H1 (cell line): ENCODE data around the gene LAMC3. TPM values are rescaled to one million over a fixed set of nuclear protein-coding genes. Genes with fewer than 3 reads are reported as not detected.

Experiments
- CTCF ChIA-PET: fragments of 300-600 bp; sonication (Branson Sonifier 250); formaldehyde crosslinking; loops from one replicate; lab custom pipeline; 2021; ENCODE audit not compliant: partially characterized antibody; lab: Charles Lee
- POLR2A ChIA-PET: fragments of 300-600 bp; sonication (Branson Sonifier 250); formaldehyde crosslinking; loops from one replicate; lab custom pipeline; 2021; ENCODE audit warnings: inconsistent platforms; ENCODE audit not compliant: partially characterized antibody; lab: Charles Lee
- DNase-seq, 2 experiments: peaks; one replicate each; pipeline versions ENCODE4 v3.0.0 to v3.0.0-alpha.2; 2010 to 2022; ENCODE audit warnings: low spot score in 2 of 2, low read depth in 1 of 2, mixed read lengths in 1 of 2
- FAIRE-seq: peaks from 2 replicates; lab custom pipeline; 2011; peaks lifted over from hg19 to GRCh38; lab: Jason Lieb, UNC
- H2AFZ ChIP-seq: 2 replicates; pipeline ENCODE4 v1.8.1; 2012; ENCODE audit warnings: low read length, inconsistent platforms
- H2AK5ac ChIP-seq: 2 replicates; pipeline ENCODE4 v1.6.1; 2013; ENCODE audit warnings: low read depth, low read length
- H2BK120ac ChIP-seq: replicated peaks from 2 replicates; pipeline ENCODE3; 2013; ENCODE audit warnings: low read depth, low read length, inconsistent platforms
- H2BK12ac ChIP-seq: 2 replicates; pipeline ENCODE4 v1.6.1; 2013; ENCODE audit warnings: low read depth, low read length
- H2BK15ac ChIP-seq: 2 replicates; pipeline ENCODE4 v1.6.1; 2013; ENCODE audit warnings: low read length
- H2BK20ac ChIP-seq: 2 replicates; pipeline ENCODE4 v1.6.1; 2013; ENCODE audit warnings: low read length
- H2BK5ac ChIP-seq: 2 replicates; pipeline ENCODE4 v1.6.1; 2013; ENCODE audit warnings: low read depth, low read length
- H3K14ac ChIP-seq: 2 replicates; pipeline ENCODE4 v1.6.1; 2013; ENCODE audit warnings: inconsistent platforms; ENCODE audit not compliant: insufficient read length
- H3K18ac ChIP-seq: 2 replicates; pipeline ENCODE4 v1.6.1; 2013; ENCODE audit warnings: low read length; ENCODE audit errors: extremely low read depth
- H3K23ac ChIP-seq: 2 replicates; pipeline ENCODE4 v1.6.1; 2013; ENCODE audit warnings: inconsistent platforms; ENCODE audit not compliant: insufficient read length
- H3K23me2 ChIP-seq: 2 replicates; pipeline ENCODE4 v1.6.1; 2013; ENCODE audit warnings: low read depth, low read length
- H3K27ac ChIP-seq: 2 replicates; pipeline ENCODE4 v1.6.1; 2011; ENCODE audit warnings: low read depth, low read length, inconsistent platforms
- H3K27me3 ChIP-seq, 4 experiments: replicated peaks in 1 of 4; 1 replicate in 1 of 4; 2 replicates in 3 of 4; pipeline versions ENCODE4 v1.6.1 to v1.8.1; 2011 to 2013; ENCODE audit warnings: low read length in 3 of 4, mild to moderate bottlenecking in 3 of 4, inconsistent platforms in 2 of 4, mixed read lengths in 2 of 4, moderate library complexity in 1 of 4; ENCODE audit not compliant: control insufficient read depth in 3 of 4, insufficient read depth in 3 of 4; ENCODE audit errors: extremely low read depth in 1 of 4
- H3K36me3 ChIP-seq, 4 experiments: 2 replicates each; pipeline versions ENCODE4 v1.6.1 to v1.8.1; 2011 to 2013; ENCODE audit warnings: mild to moderate bottlenecking in 4 of 4, low read length in 3 of 4, moderate library complexity in 2 of 4, control low read depth in 1 of 4, inconsistent platforms in 1 of 4; ENCODE audit not compliant: insufficient read depth in 4 of 4, control insufficient read depth in 2 of 4
- H3K4ac ChIP-seq: replicated peaks from 2 replicates; pipeline ENCODE3; 2013; ENCODE audit warnings: low read length, low read depth, mixed read lengths, inconsistent platforms; ENCODE audit not compliant: insufficient read length
- H3K4me1 ChIP-seq, 4 experiments: replicated peaks in 1 of 4; 1 replicate in 1 of 4; 2 replicates in 3 of 4; pipeline versions ENCODE4 v1.6.1 to v1.8.1; 2011 to 2013; ENCODE audit warnings: low read length in 3 of 4, inconsistent platforms in 2 of 4, mixed read lengths in 1 of 4; ENCODE audit not compliant: insufficient read depth in 4 of 4, control insufficient read depth in 3 of 4
- H3K4me2 ChIP-seq, 2 experiments: 2 replicates each; pipeline versions ENCODE4 v1.6.1 to v1.8.1; 2011 to 2013; ENCODE audit warnings: low read depth in 2 of 2, low read length in 2 of 2, control low read depth in 1 of 2, inconsistent platforms in 1 of 2, mild to moderate bottlenecking in 1 of 2; ENCODE audit not compliant: insufficient read depth in 1 of 2
- H3K4me3 ChIP-seq, 4 experiments: fragments of 200-600, 300-600 bp in 1 of 4; sonication (generic), shearing (Covaris generic), sonication (Bioruptor Twin) in 1 of 4; 2 replicates each; pipeline versions ENCODE4 v1.5.1 to v1.8.1; 2011 to 2016; ENCODE audit warnings: low read length in 4 of 4, low read depth in 3 of 4, control low read depth in 2 of 4, inconsistent platforms in 2 of 4, mild to moderate bottlenecking in 2 of 4, mixed read lengths in 1 of 4, moderate library complexity in 1 of 4; ENCODE audit not compliant: insufficient read depth in 2 of 4; ENCODE audit errors: extremely low read depth in 1 of 4
- H3K56ac ChIP-seq: replicated peaks from 2 replicates; pipeline ENCODE3; 2013; ENCODE audit warnings: low read depth, mild to moderate bottlenecking, mixed read lengths, low read length, inconsistent platforms; ENCODE audit not compliant: insufficient read length
- H3K79me1 ChIP-seq: 2 replicates; pipeline ENCODE4 v1.6.1; 2013; ENCODE audit warnings: low read depth, low read length, control low read depth
- H3K79me2 ChIP-seq, 2 experiments: 2 replicates each; pipeline versions ENCODE4 v1.6.1 to v1.8.1; 2012 to 2013; ENCODE audit warnings: low read length in 2 of 2, mild to moderate bottlenecking in 2 of 2, inconsistent platforms in 1 of 2; ENCODE audit not compliant: insufficient read depth in 2 of 2, control insufficient read depth in 1 of 2
- H3K9ac ChIP-seq, 4 experiments: replicated peaks in 1 of 4; 1 replicate in 1 of 4; 2 replicates in 3 of 4; pipeline versions ENCODE4 v1.6.1 to v1.8.1; 2011 to 2013; ENCODE audit warnings: low read depth in 3 of 4, low read length in 3 of 4, control low read depth in 2 of 4, mild to moderate bottlenecking in 2 of 4, moderate library complexity in 2 of 4, inconsistent platforms in 1 of 4; ENCODE audit errors: extremely low read depth in 1 of 4
- H3K9me3 ChIP-seq, 2 experiments: 2 replicates each; pipeline versions ENCODE4 v1.6.1 to v1.8.1; 2012 to 2013; ENCODE audit warnings: mild to moderate bottlenecking in 2 of 2, moderate library complexity in 2 of 2, control low read depth in 1 of 2, inconsistent platforms in 1 of 2, low read depth in 1 of 2, low read length in 1 of 2, mixed read lengths in 1 of 2; ENCODE audit not compliant: insufficient read depth in 2 of 2
- H4K20me1 ChIP-seq, 2 experiments: replicated peaks in 1 of 2; 2 replicates each; pipeline versions ENCODE3 to v1.8.1; 2011 to 2013; ENCODE audit warnings: inconsistent platforms in 2 of 2, low read length in 2 of 2, mild to moderate bottlenecking in 1 of 2; ENCODE audit not compliant: insufficient read depth in 2 of 2, control insufficient read depth in 1 of 2
- H4K5ac ChIP-seq: 2 replicates; pipeline ENCODE4 v1.6.1; 2013; ENCODE audit warnings: low read length, low read depth, mixed read lengths, inconsistent platforms; ENCODE audit not compliant: insufficient read length
- H4K8ac ChIP-seq: 2 replicates; pipeline ENCODE4 v1.8.0; 2013; ENCODE audit warnings: mild to moderate bottlenecking, moderate library complexity, low read length, inconsistent platforms; ENCODE audit not compliant: insufficient read depth; ENCODE audit errors: extremely low read depth
- H4K91ac ChIP-seq: replicated peaks from 2 replicates; pipeline ENCODE3; 2013; ENCODE audit warnings: low read length, mixed read lengths, inconsistent platforms; ENCODE audit not compliant: insufficient read length
- CEBPB ChIP-seq: IDR thresholded peaks from 2 replicates; pipeline ENCODE4 v1.6.1; 2012; ENCODE audit warnings: low read depth, low read length
- CTCF ChIP-seq, 3 experiments: IDR thresholded peaks; 1 replicate in 2 of 3; 2 replicates in 1 of 3; pipeline versions ENCODE4 v1.5.1 to v1.6.1; 2011; ENCODE audit warnings: low read length in 3 of 3, mild to moderate bottlenecking in 3 of 3, inconsistent platforms in 2 of 3, low read depth in 1 of 3, moderate library complexity in 1 of 3; ENCODE audit not compliant: insufficient read depth in 1 of 3; ENCODE audit errors: control extremely low read depth in 1 of 3
- KDM4A ChIP-seq: IDR thresholded peaks from one replicate; pipeline ENCODE4 v1.7.1; 2012; ENCODE audit warnings: low read depth, mild to moderate bottlenecking, moderate library complexity, low read length, inconsistent platforms; ENCODE audit not compliant: severe bottlenecking
- KDM5A ChIP-seq: fragments of 200-600 bp; IDR thresholded peaks from 2 replicates; pipeline ENCODE4 v1.7.1; 2012; ENCODE audit warnings: mild to moderate bottlenecking, low read length, inconsistent platforms, mixed read lengths
- NANOG ChIP-seq: IDR thresholded peaks from 2 replicates; pipeline ENCODE4 v1.6.1; 2011; ENCODE audit warnings: low read length, low read depth, mild to moderate bottlenecking, inconsistent platforms; ENCODE audit not compliant: insufficient read depth, poor library complexity, severe bottlenecking
- SP1 ChIP-seq: IDR thresholded peaks from 2 replicates; pipeline ENCODE4 v1.6.1; 2011; ENCODE audit warnings: low read depth, low read length
- SP4 ChIP-seq: IDR thresholded peaks from 2 replicates; pipeline ENCODE4 v1.6.1; 2012; ENCODE audit warnings: low read length, inconsistent platforms
- YY1 ChIP-seq: IDR thresholded peaks from 2 replicates; pipeline ENCODE4 v1.6.1; 2011; ENCODE audit warnings: low read depth, mild to moderate bottlenecking, low read length
- WGBS, 2 experiments: shearing (Covaris generic) in 1 of 2; methylation state at CpG; one replicate each; pipeline versions ENCODE4 v1.1.6 to v1.1.7; 2013 to 2015; ENCODE audit warnings: low lambda C conversion rate in 2 of 2, mixed read lengths in 2 of 2, inconsistent platforms in 1 of 2, low coverage in 1 of 2, missing lambda C conversion rate in 1 of 2; ENCODE audit not compliant: insufficient replicate concordance in 2 of 2, insufficient coverage in 1 of 2, insufficient read length in 1 of 2; ENCODE audit errors: extremely low coverage in 1 of 2, missing lambda C conversion rate in 1 of 2; 5-methylcytosine and 5-hydroxymethylcytosine counted together
- polyA plus RNA-seq, 7 experiments: library from polyadenylated mRNA; depleted of rRNA in 3 of 7; stranded (reverse) in 5 of 7; unstranded in 2 of 7; fragments of >200 nt in 5 of 7; fragments of 200-250 nt in 2 of 7; gene quantifications; 1 replicate in 5 of 7; 2 replicates in 1 of 7; 4 replicates in 1 of 7; pipeline versions ENCODE4 v1.2.1 to v1.2.3, GENCODE V29; 2011 to 2013; ENCODE audit warnings: missing spikeins in 2 of 7, mixed read lengths in 2 of 7
- total RNA-seq: library from RNA; stranded (reverse); fragmentation: NEBNext Ultra II Directional; extraction: Animal tissue kit (Norgen Biotek cat#: 25700); gene quantifications from 2 replicates; pipeline ENCODE4 v1.2.1, GENCODE V29; 2021
- TF ChIP-seq, protein P1 (sequence below): IDR thresholded peaks from 2 replicates; pipeline ENCODE4 v1.6.1; 2012; ENCODE audit warnings: inconsistent platforms

The LAMC3 gene
- total and polyA plus RNA-seq, 2 of the 8 experiments (the other 6 are each of a cell fraction or from before 2014, with no cell fraction given), result 9.3 to 12.3 TPM

- 0 out of 2 replicates have a peak overlapping the region, but pooled peaks have one; percentile 4 for H2BK20ac ChIP-seq
- 82% methylated on average over 14 of the region's 14 CpGs; no CpG with 5 or more reads in 1 of the 2 experiments for WGBS, 2 experiments
- H2AK5ac ChIP-seq, result peak overlapping the region; percentile 96
- peak overlapping the region; percentile 45; the same call in 1 of the 2 replicates for H4K8ac ChIP-seq
- no peaks in the 10 kb centered on the region for H3K9me3 ChIP-seq
- H3K27me3 ChIP-seq, result peaks cover 0 to 9% (median 4%) of the 10 kb centered on the region in 4 experiments; a peak in 3 of 7 replicates
- H3K79me2 ChIP-seq, result no peaks in the 10 kb centered on the region
- peak overlapping the region; percentile 90 for H4K91ac ChIP-seq
- DNase-seq (no peak), FAIRE-seq (no peak)
- H3K36me3 ChIP-seq, result no peaks in the 10 kb centered on the region
- H3K79me1 ChIP-seq, result no peaks in the 10 kb centered on the region
- no peak overlapping the region for H3K27ac ChIP-seq
- H3K4me3 ChIP-seq, result no peak overlapping the region
- H3K9ac ChIP-seq, result no peak overlapping the region
- peaks cover 1 to 7% of the 10 kb centered on the region in 2 experiments for H4K20me1 ChIP-seq
- no peak overlapping the region for H3K56ac ChIP-seq
- ChIA-PET POLR2A (interaction anchor here (0.6 to 1.3 kb wide), 3 partner anchors 54 to 275 kb away, joined by 3 read pairs; no protein-coding TSS in a partner anchor), CTCF (interaction anchor here (0.6 to 9.1 kb wide), 21 partner anchors 11 to 304 kb away, joined by 3 to 69 read pairs (median 6); partner anchors contain the start of genes EXOSC2 and LAMC3)
- no peak overlapping the region for H2BK120ac ChIP-seq
- H2AFZ ChIP-seq, result no peak overlapping the region
- H3K23ac ChIP-seq, result no peak overlapping the region
- H3K23me2 ChIP-seq, result peaks cover 7% of the 10 kb centered on the region; the same call in 1 of the 2 replicates
- no peak overlapping the region for H3K4me2 ChIP-seq
- H4K5ac ChIP-seq, result no peak overlapping the region
- no peak overlapping the region for H3K18ac ChIP-seq
- peak overlapping the region; percentile 97; the same call in 1 of the 2 replicates for H2BK12ac ChIP-seq
- H3K4me1 ChIP-seq, result peaks cover 0 to 7% (median 1%) of the 10 kb centered on the region in 4 experiments; a peak in 3 of 7 replicates
- no peak overlapping the region for H3K14ac ChIP-seq
- no peak overlapping the region for H3K4ac ChIP-seq
- H2BK15ac ChIP-seq, result peak overlapping the region; percentile 95
- 0 out of 2 replicates have a peak overlapping the region, but pooled peaks have one; percentile 91 for H2BK5ac ChIP-seq
- no peak for TF ChIP-seq YY1
- TF ChIP-seq, protein P1, sequence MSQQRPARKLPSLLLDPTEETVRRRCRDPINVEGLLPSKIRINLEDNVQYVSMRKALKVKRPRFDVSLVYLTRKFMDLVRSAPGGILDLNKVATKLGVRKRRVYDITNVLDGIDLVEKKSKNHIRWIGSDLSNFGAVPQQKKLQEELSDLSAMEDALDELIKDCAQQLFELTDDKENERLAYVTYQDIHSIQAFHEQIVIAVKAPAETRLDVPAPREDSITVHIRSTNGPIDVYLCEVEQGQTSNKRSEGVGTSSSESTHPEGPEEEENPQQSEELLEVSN, result no peak
- no peak for TF ChIP-seq SP4
- TF ChIP-seq SP1, result no peak
- no peak for TF ChIP-seq KDM4A
- no peak for TF ChIP-seq KDM5A
- TF ChIP-seq NANOG, result no peak
- no peak for TF ChIP-seq CTCF (IDR thresholded peaks at IDR 0.05; ENCODE audit: control extremely low read depth in 1 of 3, insufficient read depth in 1 of 3, low read depth in 1 of 3, low read length in 3 of 3)
- no peak for TF ChIP-seq CEBPB
Observed at GRCh38 chr9:130996676-130997394, 12.1 kb upstream of the LAMC3 start.
